SU-DHL-6 (cell line): ENCODE measurements around the gene SLC25A1.

Experiments
- H2AFZ ChIP-seq: fragments of 200-600 bp; sonication (generic); 2 replicates; pipeline ENCODE4 v1.6.1; 2014; ENCODE audit warnings: low read depth, mild to moderate bottlenecking, moderate library complexity, mixed read lengths, antibody characterized with exemption, low read length; ENCODE audit not compliant: severe bottlenecking
- H3F3A ChIP-seq: fragments of 200-600 bp; shearing (Covaris generic); 2 replicates; pipeline ENCODE4 v1.6.0; 2016; ENCODE audit warnings: antibody characterized with exemption, mild to moderate bottlenecking; ENCODE audit not compliant: insufficient read depth
- H3K27ac ChIP-seq: fragments of 200-600 bp; sonication (generic); 2 replicates; pipeline ENCODE4 v1.5.1; 2016; ENCODE audit warnings: low read depth, mild to moderate bottlenecking, low read length, moderate library complexity, mixed read lengths
- H3K27me3 ChIP-seq: fragments of 200-600 bp; sonication (generic), shearing (Covaris generic); 2 replicates; pipeline ENCODE4 v1.6.0; 2014; ENCODE audit warnings: mild to moderate bottlenecking, low read length
- H3K36me3 ChIP-seq: fragments of 200-600 bp; sonication (generic); 2 replicates; pipeline ENCODE4 v1.6.1; 2014; ENCODE audit warnings: mild to moderate bottlenecking, low read length, mixed read lengths
- H3K4me2 ChIP-seq: fragments of 300-600, 200-600 bp; shearing (Covaris generic), sonication (generic); 2 replicates; pipeline ENCODE4 v1.6.0; 2014; ENCODE audit warnings: low read length, low read depth, mild to moderate bottlenecking; ENCODE audit not compliant: poor library complexity, severe bottlenecking
- H3K4me3 ChIP-seq: fragments of 200-600 bp; sonication (generic); 2 replicates; pipeline ENCODE4 v1.5.1; 2014; ENCODE audit warnings: antibody characterized with exemption, low read length, mild to moderate bottlenecking, mixed read lengths; ENCODE audit not compliant: insufficient read depth, poor library complexity, severe bottlenecking
- H3K79me2 ChIP-seq: fragments of 200-600 bp; sonication (generic); 2 replicates; pipeline ENCODE4 v1.6.1; 2014; ENCODE audit warnings: mild to moderate bottlenecking, low read length, moderate library complexity; ENCODE audit not compliant: insufficient read depth
- H3K9ac ChIP-seq: fragments of 200-600 bp; sonication (generic); 2 replicates; pipeline ENCODE4 v1.7.0; 2014; ENCODE audit warnings: mild to moderate bottlenecking, low read length
- H3K9me2 ChIP-seq: fragments of 200-600 bp; sonication (generic); replicated peaks from 2 replicates; pipeline ENCODE4 v1.6.1; 2014; ENCODE audit warnings: low read length; ENCODE audit not compliant: insufficient read depth
- H3K9me3 ChIP-seq: fragments of 200-600 bp; sonication (generic); 2 replicates; pipeline ENCODE4 v1.6.1; 2014; ENCODE audit warnings: low read length, mixed read lengths; ENCODE audit not compliant: insufficient read depth
- H4K20me1 ChIP-seq: fragments of 200-600 bp; sonication (generic); 2 replicates; pipeline ENCODE4 v1.6.1; 2014; ENCODE audit warnings: low read depth, mild to moderate bottlenecking, antibody characterized with exemption, low read length, moderate library complexity, mixed read lengths
- CTCF ChIP-seq: fragments of 200-600 bp; sonication (generic); IDR thresholded peaks from one replicate; pipeline ENCODE4 v1.5.1; 2017; ENCODE audit warnings: antibody characterized with exemption, mild to moderate bottlenecking, low read length, moderate library complexity; ENCODE audit not compliant: insufficient read depth, poor library complexity, severe bottlenecking
- EZH2phosphoT487 ChIP-seq: fragments of 200-600 bp; sonication (generic), shearing (Covaris generic); conservative IDR thresholded peaks from 2 replicates; pipeline ENCODE4 v1.6.1; 2018; ENCODE audit warnings: mild to moderate bottlenecking, antibody characterized with exemption, low read length, moderate library complexity, mixed read lengths

SLC25A1 gene

DNA sequence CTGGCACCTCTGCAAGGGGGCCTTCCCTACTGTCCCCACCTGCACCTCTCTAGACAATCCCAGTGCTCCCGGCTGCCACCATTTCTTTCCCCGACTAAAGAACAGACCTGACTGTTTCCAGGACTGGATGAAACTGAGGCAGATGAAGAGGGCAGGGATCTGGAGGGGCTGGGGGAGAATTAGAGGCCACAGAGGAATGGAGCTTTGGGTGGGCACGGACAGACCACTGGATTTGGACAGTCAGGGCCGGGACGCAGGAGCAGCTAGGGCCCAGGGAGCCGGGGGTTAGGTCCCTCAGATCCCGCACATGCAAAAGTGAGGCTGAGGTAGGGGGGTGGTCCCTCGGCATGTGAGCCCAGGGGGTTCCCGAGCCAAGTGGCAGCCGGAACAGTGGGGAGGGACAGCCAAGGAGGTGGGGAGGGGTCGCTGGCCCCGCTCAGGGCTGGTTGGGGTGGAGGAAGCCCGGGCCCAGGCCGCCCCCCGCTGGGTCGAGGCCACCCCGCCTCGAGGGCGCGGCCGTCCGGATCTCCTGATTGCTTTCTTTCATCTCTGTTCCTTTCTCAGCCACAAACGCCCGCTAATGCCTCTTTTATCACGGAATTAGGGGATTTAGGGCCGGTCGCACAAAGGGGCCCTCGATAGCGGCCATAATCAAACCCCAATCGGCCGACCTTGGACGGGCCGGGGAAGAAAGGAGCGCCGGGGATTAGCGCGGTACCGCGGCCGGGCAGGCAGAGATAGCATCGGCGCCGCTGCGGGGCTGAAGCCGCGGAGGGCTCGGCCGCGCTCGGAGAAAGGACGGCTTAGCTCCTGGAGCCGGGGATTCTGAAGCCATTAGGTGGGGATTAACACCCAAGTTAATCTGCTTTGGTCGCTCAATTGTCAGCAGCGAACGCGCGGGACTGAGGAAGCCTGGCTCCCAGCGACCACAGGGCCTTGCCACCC lies 9.3 kb downstream of the SLC25A1 start:
- Histone ChIP-seq H3K27ac (no peak overlapping the region), H3K9ac (no peak overlapping the region), H2AFZ (no peak overlapping the region)

GRCh38 chr22:19168088-19168890 lies 10.2 kb downstream of the SLC25A1 start:
- TF ChIP-seq EZH2phosphoT487 (no peak), CTCF (no peak)
- no peaks in the 10 kb centered on the region for H3K36me3 ChIP-seq
- H3K4me2 ChIP-seq: no peak overlapping the region
- no peak overlapping the region for H3K4me3 ChIP-seq
- H3K9me3 ChIP-seq: no peaks in the 10 kb centered on the region
- H2AFZ ChIP-seq: no peak overlapping the region
- H3K79me2 ChIP-seq: peaks cover 17% of the 10 kb centered on the region
- no peaks in the 10 kb centered on the region for H3F3A ChIP-seq
- H3K27me3 ChIP-seq: no peaks in the 10 kb centered on the region
- no peak overlapping the region for H3K27ac ChIP-seq
- no peak overlapping the region for H3K9ac ChIP-seq
- no peaks in the 10 kb centered on the region for H3K9me2 ChIP-seq
- no peaks in the 10 kb centered on the region for H4K20me1 ChIP-seq

More for the DNA sequence above, 9.3 kb downstream of the SLC25A1 start:
- H3K79me2 ChIP-seq: peaks cover 24% of the 10 kb centered on the region
- H3K9me2 ChIP-seq: no peaks in the 10 kb centered on the region
- no peaks in the 10 kb centered on the region for H3K36me3 ChIP-seq
- no peaks in the 10 kb centered on the region for H4K20me1 ChIP-seq
- H3F3A ChIP-seq: no peaks in the 10 kb centered on the region
- TF ChIP-seq CTCF (no peak), EZH2phosphoT487 (no peak)
- H3K9me3 ChIP-seq: no peaks in the 10 kb centered on the region
- no peak overlapping the region for H3K4me3 ChIP-seq
- H3K27me3 ChIP-seq: no peaks in the 10 kb centered on the region
- no peak overlapping the region for H3K4me2 ChIP-seq

- H3K9me2 ChIP-seq: no peaks in the 10 kb centered on the region
- H3K79me2 ChIP-seq: peaks cover 7% of the 10 kb centered on the region
- no peak overlapping the region for H3K27ac ChIP-seq
- no peaks in the 10 kb centered on the region for H3K27me3 ChIP-seq
- no peaks in the 10 kb centered on the region for H3K36me3 ChIP-seq
- no peak overlapping the region for H2AFZ ChIP-seq
- H4K20me1 ChIP-seq: no peaks in the 10 kb centered on the region
- no peak for TF ChIP-seq CTCF
- no peak for TF ChIP-seq EZH2phosphoT487
- no peaks in the 10 kb centered on the region for H3K9me3 ChIP-seq
- no peak overlapping the region for H3K4me2 ChIP-seq
- no peaks in the 10 kb centered on the region for H3F3A ChIP-seq
- H3K9ac ChIP-seq: no peak overlapping the region
- no peak overlapping the region for H3K4me3 ChIP-seq
These were observed 11.2 kb downstream of the SLC25A1 start for GRCh38 chr22:19167106-19167869.
